CD4-positive, CD25-positive, alpha-beta regulatory T cell (primary cell): Measurements from ENCODE around the gene SYT3. TPM values are rescaled to one million over a fixed set of nuclear protein-coding genes. Genes with fewer than 3 reads are reported as not detected.
"Not testable (repeated sequence)": the region's sequence is repeated elsewhere in the genome, so short reads cannot be mapped to it uniquely, and the experiment has no call there.

Experiments
- ATAC-seq, 2 donors: fragments of 150-1000 bp; cut with Tn5 transposase; one replicate each; pipeline ENCODE4 v1.10.0; 2021; ENCODE audit warnings: low read depth in 2 of 2, moderate number of reproducible peaks in 2 of 2, moderate library complexity in 1 of 2
- DNase-seq, 3 donors: peaks; one replicate each; pipeline versions ENCODE4 v3.0.0 to v3.0.0-alpha.2; 2012 to 2022; ENCODE audit warnings: mixed read lengths in 1 of 3
- H3K27ac ChIP-seq: one replicate; pipeline ENCODE4 v1.7.0; 2013; ENCODE audit warnings: mild to moderate bottlenecking, low read length; ENCODE audit not compliant: insufficient read depth, poor library complexity, severe bottlenecking
- H3K27me3 ChIP-seq: one replicate; pipeline ENCODE4 v1.7.0; 2013; ENCODE audit warnings: low read length; ENCODE audit not compliant: control insufficient read depth, insufficient read depth
- H3K36me3 ChIP-seq: one replicate; pipeline ENCODE4 v1.7.0; 2013; ENCODE audit warnings: mild to moderate bottlenecking, low read length, moderate library complexity; ENCODE audit not compliant: control insufficient read depth, insufficient read depth
- H3K4me1 ChIP-seq: 2 replicates; pipeline ENCODE4 v1.7.0; 2013; ENCODE audit warnings: mild to moderate bottlenecking, low read length; ENCODE audit not compliant: insufficient read depth, control insufficient read depth, poor library complexity, severe bottlenecking
- H3K4me3 ChIP-seq: one replicate; pipeline ENCODE4 v1.7.0; 2013; ENCODE audit warnings: low read depth, mild to moderate bottlenecking, low read length, moderate library complexity
- H3K9me3 ChIP-seq, 2 experiments: 1 replicate in 1 of 2; 2 replicates in 1 of 2; pipeline ENCODE4 v1.7.0; 2013; ENCODE audit warnings: low read length in 2 of 2, mild to moderate bottlenecking in 1 of 2, moderate library complexity in 1 of 2; ENCODE audit not compliant: control insufficient read depth in 2 of 2
- H3K27ac Mint-ChIP-seq, 3 donors: one replicate each; pipeline ENCODE4 v1.8.0; 2020 to 2022; ENCODE audit warnings: mild to moderate bottlenecking in 3 of 3, mixed read lengths in 3 of 3, moderate library complexity in 2 of 3
- H3K27me3 Mint-ChIP-seq: one replicate; pipeline ENCODE4 v1.8.0; 2022; ENCODE audit warnings: mild to moderate bottlenecking, mixed read lengths
- H3K36me3 Mint-ChIP-seq: one replicate; pipeline ENCODE4 v1.8.0; 2020; ENCODE audit warnings: mixed read lengths
- H3K4me1 Mint-ChIP-seq, 4 donors: one replicate each; pipeline ENCODE4 v1.8.0; 2020 to 2022; ENCODE audit warnings: mixed read lengths in 4 of 4, mild to moderate bottlenecking in 1 of 4
- H3K4me3 Mint-ChIP-seq, 4 donors: one replicate each; pipeline ENCODE4 v1.8.0; 2020 to 2022; ENCODE audit warnings: mild to moderate bottlenecking in 4 of 4, mixed read lengths in 4 of 4, moderate library complexity in 3 of 4
- H3K9me3 Mint-ChIP-seq, 7 donors: one replicate each; pipeline ENCODE4 v1.8.0; 2020 to 2022; ENCODE audit warnings: mixed read lengths in 7 of 7, mild to moderate bottlenecking in 3 of 7, moderate library complexity in 2 of 7
- polyA plus RNA-seq, 4 donors: library from polyadenylated mRNA; unstranded; fragments of 300-500 nt; fragmentation: Illumina TruSeq; gene quantifications; one replicate each; pipeline ENCODE4 v1.2.3, GENCODE V29; 2021
- total RNA-seq: library from RNA; stranded (reverse); gene quantifications from one replicate; pipeline ENCODE4 v1.2.3, GENCODE V29; 2022

Gene SYT3
- total and polyA plus RNA-seq, 5 donors from 2014 or later, result not detected

- Mint-ChIP-seq H3K4me3 (no peak overlapping the region), H3K27me3 (peaks cover 4% of the 10 kb centered on the region), H3K27ac (no peak overlapping the region), H3K36me3 (no peaks in the 10 kb centered on the region), H3K4me1 (no peaks in the 10 kb centered on the region), H3K9me3 (peaks cover 0 to 4% (median 0%) of the 10 kb centered on the region in 7 donors)
- H3K9me3 ChIP-seq, result no peaks in the 10 kb centered on the region
- no peaks in the 10 kb centered on the region for H3K4me1 ChIP-seq
- no peaks in the 10 kb centered on the region for H3K36me3 ChIP-seq
- no peak overlapping the region for H3K4me3 ChIP-seq
- no peak overlapping the region for H3K27ac ChIP-seq
- H3K27me3 ChIP-seq, result no peaks in the 10 kb centered on the region
- ATAC-seq (no peak), DNase-seq (no peak)
Measured at GRCh38 chr19:50580970-50581634, 58.6 kb downstream of the SYT3 start.

GRCh38 chr19:50580240-50580639, 59.4 kb downstream of the SYT3 start:
- no peak overlapping the region for H3K4me3 Mint-ChIP-seq

GRCh38 chr19:50576769-50577168, 62.9 kb downstream of the SYT3 start:
- H3K9me3 Mint-ChIP-seq, H3K27ac ChIP-seq, DNase-seq, H3K36me3 ChIP-seq, H3K4me3 ChIP-seq, H3K27ac Mint-ChIP-seq, H3K27me3 Mint-ChIP-seq, H3K36me3 Mint-ChIP-seq, ATAC-seq, H3K4me1 Mint-ChIP-seq, H3K9me3 ChIP-seq, H3K4me3 Mint-ChIP-seq, H3K27me3 ChIP-seq, H3K4me1 ChIP-seq: not testable (repeated sequence)

More at GRCh38 chr19:50580240-50580639, 59.4 kb downstream of the SYT3 start:
- H3K9me3 Mint-ChIP-seq, result peaks cover 0 to 4% (median 0%) of the 10 kb centered on the region in 7 donors
- no peak overlapping the region for H3K4me3 ChIP-seq
- no peaks in the 10 kb centered on the region for H3K4me1 ChIP-seq
- no peaks in the 10 kb centered on the region for H3K36me3 ChIP-seq
- H3K36me3 Mint-ChIP-seq, result no peaks in the 10 kb centered on the region
- no peaks in the 10 kb centered on the region for H3K4me1 Mint-ChIP-seq
- no peak overlapping the region for H3K27ac Mint-ChIP-seq
- no peak overlapping the region for H3K27ac ChIP-seq
- no peaks in the 10 kb centered on the region for H3K9me3 ChIP-seq
- peaks cover 4% of the 10 kb centered on the region for H3K27me3 Mint-ChIP-seq
- ATAC-seq (no peak), DNase-seq (no peak)
- H3K27me3 ChIP-seq, result no peaks in the 10 kb centered on the region

GRCh38 chr19:50573741-50574461, 65.8 kb downstream of the SYT3 start:
- no peaks in the 10 kb centered on the region for H3K9me3 Mint-ChIP-seq
- Histone ChIP-seq H3K36me3 (no peaks in the 10 kb centered on the region), H3K4me1 (no peaks in the 10 kb centered on the region), H3K4me3 (no peak overlapping the region), H3K9me3 (no peaks in the 10 kb centered on the region), H3K27me3 (no peaks in the 10 kb centered on the region), H3K27ac (no peak overlapping the region)
- H3K27ac Mint-ChIP-seq, result no peak overlapping the region
- ATAC-seq (no peak), DNase-seq (no peak)
- peaks cover 0 to 2% (median 0%) of the 10 kb centered on the region in 4 donors for H3K4me1 Mint-ChIP-seq
- no peak overlapping the region for H3K4me3 Mint-ChIP-seq
- H3K36me3 Mint-ChIP-seq, result no peaks in the 10 kb centered on the region
- H3K27me3 Mint-ChIP-seq, result peaks cover 13% of the 10 kb centered on the region

Other genes with a start within 250 kb of the SYT3 start
- not detected for gene SPIB, start 220.9 kb downstream of the SYT3 start, total RNA-seq
- under 1 TPM in 2 of 4 donors, not detected in 2; 0.10 to 0.38 TPM for gene SPIB, start 220.9 kb downstream of the SYT3 start, polyA plus RNA-seq
- 0.49 TPM for gene MYBPC2, start 207.0 kb downstream of the SYT3 start, total RNA-seq
- under 1 TPM in 1 of 4 donors, not detected in 3; 0.23 TPM for gene MYBPC2, start 207.0 kb downstream of the SYT3 start, polyA plus RNA-seq
- 83.7 TPM for gene EMC10, start 163.4 kb downstream of the SYT3 start, total RNA-seq
- gene EMC10, start 163.4 kb downstream of the SYT3 start, polyA plus RNA-seq, result 10 to 100 TPM in 1 of 4 donors, 1 to 10 TPM in 3; 8.0 to 12.7 (median 9.3) TPM
- gene GARIN5A, start 163.0 kb downstream of the SYT3 start, total RNA-seq, result 0.64 TPM
- under 1 TPM in 2 of 4 donors, not detected in 2; 0.39 to 0.83 TPM for gene GARIN5A, start 163.0 kb downstream of the SYT3 start, polyA plus RNA-seq
- gene JOSD2, start 128.7 kb downstream of the SYT3 start, total RNA-seq, result 18.5 TPM
- 10 to 100 TPM; 16.6 to 37.7 (median 28.4) TPM for gene JOSD2, start 128.7 kb downstream of the SYT3 start, polyA plus RNA-seq
- gene ASPDH, start 126.0 kb downstream of the SYT3 start, total RNA-seq, result not detected
- gene ASPDH, start 126.0 kb downstream of the SYT3 start, polyA plus RNA-seq, result not detected
- gene LRRC4B, start 71.4 kb downstream of the SYT3 start, total RNA-seq, result not detected
- gene LRRC4B, start 71.4 kb downstream of the SYT3 start, polyA plus RNA-seq, result not detected
- gene C19orf81, start 9.6 kb upstream of the SYT3 start, total RNA-seq, result not detected
- not detected for gene C19orf81, start 9.6 kb upstream of the SYT3 start, polyA plus RNA-seq
- gene SHANK1, start 79.9 kb upstream of the SYT3 start, total RNA-seq, result not detected
- not detected for gene SHANK1, start 79.9 kb upstream of the SYT3 start, polyA plus RNA-seq
- 0.74 TPM for gene CLEC11A, start 83.5 kb upstream of the SYT3 start, total RNA-seq
- gene CLEC11A, start 83.5 kb upstream of the SYT3 start, polyA plus RNA-seq, result 1 to 10 TPM in 1 of 4 donors, under 1 TPM in 3; 0.22 to 1.2 (median 0.57) TPM
- gene GPR32, start 130.6 kb upstream of the SYT3 start, total RNA-seq, result not detected
- not detected for gene GPR32, start 130.6 kb upstream of the SYT3 start, polyA plus RNA-seq
- not detected for gene ACP4, start 150.5 kb upstream of the SYT3 start, total RNA-seq
- not detected for gene ACP4, start 150.5 kb upstream of the SYT3 start, polyA plus RNA-seq
- gene KLK1, start 183.9 kb upstream of the SYT3 start, total RNA-seq, result 0.47 TPM
- under 1 TPM in 1 of 4 donors, not detected in 3; 0.48 TPM for gene KLK1, start 183.9 kb upstream of the SYT3 start, polyA plus RNA-seq
- gene KLK15, start 193.7 kb upstream of the SYT3 start, total RNA-seq, result not detected
- not detected for gene KLK15, start 193.7 kb upstream of the SYT3 start, polyA plus RNA-seq
- gene KLK3, start 215.0 kb upstream of the SYT3 start, total RNA-seq, result not detected
- not detected for gene KLK3, start 215.0 kb upstream of the SYT3 start, polyA plus RNA-seq
- not detected for gene KLK2, start 233.6 kb upstream of the SYT3 start, total RNA-seq
- not detected for gene KLK2, start 233.6 kb upstream of the SYT3 start, polyA plus RNA-seq